ENCODE results near the gene MINPP1.

DNA sequence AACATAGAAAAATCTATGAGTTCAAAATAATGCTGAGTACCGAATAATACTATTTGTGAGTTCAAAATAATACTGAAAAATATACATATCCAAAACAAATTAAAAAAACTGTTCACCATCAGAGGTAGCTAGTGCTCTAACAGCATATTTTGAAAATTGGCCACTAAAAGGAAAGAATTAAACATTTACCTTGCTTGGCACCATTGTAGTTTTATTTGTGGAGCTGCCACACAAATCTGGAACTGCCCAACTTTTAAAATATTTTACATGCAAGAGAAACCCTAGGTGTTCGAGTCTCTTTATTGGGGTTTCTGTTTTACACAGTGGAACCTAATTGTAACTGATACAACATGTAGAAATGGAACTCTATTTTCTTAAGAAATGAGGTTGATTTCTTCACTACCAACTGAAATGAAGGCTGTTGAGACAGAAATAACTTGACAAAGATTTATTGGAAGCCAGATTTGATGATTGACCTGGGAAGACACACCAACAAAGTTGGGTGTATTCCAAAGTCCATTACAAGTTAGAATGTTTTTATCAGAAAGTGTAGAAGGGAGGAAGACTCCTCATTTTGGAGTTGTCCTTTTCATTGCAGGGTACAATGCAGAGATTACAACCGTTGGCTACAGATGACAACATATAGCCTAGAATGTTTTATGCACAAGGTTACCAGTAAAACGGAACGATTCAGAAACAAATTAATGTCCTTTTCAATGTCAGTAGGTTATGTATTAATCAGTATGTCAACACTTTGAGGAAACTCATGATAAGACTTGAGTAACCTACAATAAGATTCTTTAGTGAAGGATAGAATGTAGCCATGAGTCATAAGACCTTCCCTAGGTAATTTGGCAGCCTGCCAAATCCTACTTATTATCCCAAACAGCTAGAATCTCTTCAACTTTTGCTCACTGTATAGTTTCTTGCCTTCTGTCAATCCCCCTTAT is 81.1 kb downstream of the MINPP1 start:
- TF ChIP-seq, protein P1, sequence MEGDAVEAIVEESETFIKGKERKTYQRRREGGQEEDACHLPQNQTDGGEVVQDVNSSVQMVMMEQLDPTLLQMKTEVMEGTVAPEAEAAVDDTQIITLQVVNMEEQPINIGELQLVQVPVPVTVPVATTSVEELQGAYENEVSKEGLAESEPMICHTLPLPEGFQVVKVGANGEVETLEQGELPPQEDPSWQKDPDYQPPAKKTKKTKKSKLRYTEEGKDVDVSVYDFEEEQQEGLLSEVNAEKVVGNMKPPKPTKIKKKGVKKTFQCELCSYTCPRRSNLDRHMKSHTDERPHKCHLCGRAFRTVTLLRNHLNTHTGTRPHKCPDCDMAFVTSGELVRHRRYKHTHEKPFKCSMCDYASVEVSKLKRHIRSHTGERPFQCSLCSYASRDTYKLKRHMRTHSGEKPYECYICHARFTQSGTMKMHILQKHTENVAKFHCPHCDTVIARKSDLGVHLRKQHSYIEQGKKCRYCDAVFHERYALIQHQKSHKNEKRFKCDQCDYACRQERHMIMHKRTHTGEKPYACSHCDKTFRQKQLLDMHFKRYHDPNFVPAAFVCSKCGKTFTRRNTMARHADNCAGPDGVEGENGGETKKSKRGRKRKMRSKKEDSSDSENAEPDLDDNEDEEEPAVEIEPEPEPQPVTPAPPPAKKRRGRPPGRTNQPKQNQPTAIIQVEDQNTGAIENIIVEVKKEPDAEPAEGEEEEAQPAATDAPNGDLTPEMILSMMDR (IDR thresholded peaks at IDR 0.05 in 8 of 11, conservative IDR thresholded peaks at IDR 0.05 in 3 of 11): no peak
- TF ChIP-seq POLR2A (IDR thresholded peaks at IDR 0.05) (no peak), POLR2AphosphoS5 (IDR thresholded peaks at IDR 0.05) (no peak)
